CD4-positive, alpha-beta T cell treated with Interleukin-10 for 1 hour (primary cell): ENCODE results near the gene KHDRBS1.
"Not testable (repeated sequence)": the region's sequence is repeated elsewhere in the genome, so short reads cannot be mapped to it uniquely, and the experiment has no call there.

ENCODE experiments used
- DNase-seq: peaks from one replicate; pipeline ENCODE4 v3.0.0-alpha.2; 2020

Gene KHDRBS1

DNA sequence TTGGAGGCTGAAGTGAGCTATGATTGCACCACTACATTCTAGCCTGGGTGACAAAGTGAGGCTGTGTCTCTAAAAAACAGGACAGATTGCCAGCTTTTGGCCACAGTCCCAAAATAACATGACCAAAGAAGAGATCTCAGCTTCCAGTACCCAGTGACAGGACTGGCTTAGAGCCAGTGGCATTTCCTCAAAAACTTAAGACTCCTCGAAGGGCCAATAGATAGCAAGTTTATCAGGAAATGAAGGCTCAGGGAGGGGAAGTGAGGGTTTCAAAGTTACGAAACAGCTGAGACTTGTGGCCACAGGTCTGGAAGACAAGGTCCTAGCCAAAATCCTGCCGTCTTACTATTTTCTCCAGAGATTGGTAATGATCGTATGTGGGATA is 52.8 kb downstream of the KHDRBS1 start:
- peak; percentile 42 for DNase-seq

DNA sequence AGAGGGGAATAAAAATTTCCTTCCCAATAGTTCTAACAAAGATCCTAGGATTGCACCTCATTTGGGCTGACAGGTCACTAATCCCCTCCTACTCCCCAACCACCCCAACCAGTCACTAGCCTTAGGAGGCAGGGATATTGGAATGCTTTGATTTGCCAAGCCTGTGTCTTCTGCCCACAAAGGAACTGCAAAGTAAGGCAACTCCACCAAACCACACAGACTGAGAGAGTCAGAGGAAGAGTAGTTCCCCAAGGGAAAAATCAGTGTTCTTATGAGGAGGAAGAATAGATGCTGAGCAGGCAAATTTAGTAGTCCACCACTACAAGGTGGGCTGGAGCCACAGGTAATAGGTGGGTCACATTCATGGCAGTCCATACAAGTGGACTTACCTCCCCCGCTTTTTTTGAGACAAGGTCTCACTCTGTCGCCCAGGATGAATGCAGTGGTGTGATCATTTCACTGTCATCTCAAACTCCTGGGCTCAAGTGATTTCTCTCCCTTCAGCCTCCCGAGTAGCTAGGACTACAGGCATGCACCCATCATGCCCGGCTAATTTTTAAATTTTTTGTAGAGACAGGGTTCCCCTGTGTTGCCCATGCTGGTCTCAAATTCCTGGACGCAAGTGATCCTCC is 55.4 kb downstream of the KHDRBS1 start:
- DNase-seq: no peak

DNA sequence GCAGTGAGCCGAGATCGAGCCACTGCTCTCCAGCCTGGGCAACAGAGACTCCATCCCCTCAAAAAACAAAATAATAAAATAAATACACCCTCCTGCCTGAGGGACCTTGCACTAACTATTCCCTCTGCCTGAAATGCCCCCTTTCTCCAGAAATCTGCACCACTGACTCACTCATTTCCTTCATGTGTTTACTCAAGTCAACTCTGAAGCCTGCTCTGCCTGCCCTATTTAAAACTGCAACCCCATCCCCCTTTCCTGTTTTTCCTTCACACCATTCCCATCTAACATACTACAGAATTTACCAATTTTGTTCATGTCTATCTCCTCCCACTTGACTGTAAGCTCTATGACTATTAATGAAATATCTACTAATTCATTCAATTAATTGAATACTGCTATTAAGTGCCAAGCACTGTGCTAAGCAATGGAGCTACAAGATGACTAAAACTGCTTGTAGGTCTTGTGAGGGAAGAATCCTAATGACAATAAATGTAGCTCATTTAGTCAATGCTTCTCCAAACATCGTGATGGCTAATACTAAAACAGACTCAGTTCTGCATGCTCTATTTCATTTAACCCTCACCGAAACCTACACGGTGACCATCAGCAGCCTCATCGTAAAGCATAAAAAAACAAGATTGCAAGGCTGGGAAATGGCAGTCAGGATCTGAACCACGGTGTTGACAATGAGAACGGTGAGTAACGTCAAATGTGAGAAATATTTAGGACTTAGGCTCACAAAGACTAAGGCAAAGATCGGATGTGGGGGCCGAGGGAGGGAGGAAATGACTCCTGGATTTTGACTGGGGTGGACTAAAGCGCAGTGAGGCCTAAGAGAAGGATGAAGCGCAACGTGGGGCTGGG is 58.3 kb downstream of the KHDRBS1 start:
- DNase-seq: no peak

DNA sequence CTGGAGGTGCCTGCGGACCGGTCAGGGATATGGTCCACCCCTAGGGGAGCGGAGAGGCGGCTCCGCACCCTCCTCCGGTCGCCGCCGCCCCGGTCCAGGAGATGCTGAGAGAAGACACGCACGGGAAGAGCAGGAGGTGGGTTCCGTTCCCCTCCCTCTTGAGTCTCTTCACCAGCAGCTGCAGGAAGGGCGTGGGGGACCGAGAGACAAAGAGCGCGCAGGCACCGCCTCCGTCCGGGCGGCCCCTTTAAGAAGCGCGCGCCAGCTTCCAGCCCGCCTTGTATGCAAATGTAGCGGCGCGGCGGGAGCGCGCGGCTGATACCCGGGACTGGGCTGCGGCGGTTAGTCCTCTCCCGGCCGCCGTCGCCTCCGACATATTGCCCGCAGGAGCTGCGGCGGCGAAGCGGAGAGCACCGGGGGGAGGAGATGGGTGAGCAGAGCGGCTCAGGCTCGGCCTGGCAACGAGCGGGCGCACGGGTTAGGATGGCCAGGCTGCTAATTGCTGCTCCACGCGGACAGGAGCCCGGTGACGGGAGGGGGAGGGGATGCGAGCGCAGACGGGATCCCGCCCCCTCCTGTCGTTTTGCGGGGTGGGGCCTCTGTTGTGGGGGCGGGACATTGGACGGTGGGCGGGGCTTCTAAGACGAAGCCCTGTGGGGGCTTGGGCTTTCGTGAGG is 59.1 kb downstream of the KHDRBS1 start, which contains the start of gene TMEM39B:
Gene TMEM39B, plus strand, starts transcription at position 318 of the 677 bp plus-strand sequence. Its CDS starts 109 bp downstream, at position 427.
- DNase-seq: peak; percentile 94

DNA sequence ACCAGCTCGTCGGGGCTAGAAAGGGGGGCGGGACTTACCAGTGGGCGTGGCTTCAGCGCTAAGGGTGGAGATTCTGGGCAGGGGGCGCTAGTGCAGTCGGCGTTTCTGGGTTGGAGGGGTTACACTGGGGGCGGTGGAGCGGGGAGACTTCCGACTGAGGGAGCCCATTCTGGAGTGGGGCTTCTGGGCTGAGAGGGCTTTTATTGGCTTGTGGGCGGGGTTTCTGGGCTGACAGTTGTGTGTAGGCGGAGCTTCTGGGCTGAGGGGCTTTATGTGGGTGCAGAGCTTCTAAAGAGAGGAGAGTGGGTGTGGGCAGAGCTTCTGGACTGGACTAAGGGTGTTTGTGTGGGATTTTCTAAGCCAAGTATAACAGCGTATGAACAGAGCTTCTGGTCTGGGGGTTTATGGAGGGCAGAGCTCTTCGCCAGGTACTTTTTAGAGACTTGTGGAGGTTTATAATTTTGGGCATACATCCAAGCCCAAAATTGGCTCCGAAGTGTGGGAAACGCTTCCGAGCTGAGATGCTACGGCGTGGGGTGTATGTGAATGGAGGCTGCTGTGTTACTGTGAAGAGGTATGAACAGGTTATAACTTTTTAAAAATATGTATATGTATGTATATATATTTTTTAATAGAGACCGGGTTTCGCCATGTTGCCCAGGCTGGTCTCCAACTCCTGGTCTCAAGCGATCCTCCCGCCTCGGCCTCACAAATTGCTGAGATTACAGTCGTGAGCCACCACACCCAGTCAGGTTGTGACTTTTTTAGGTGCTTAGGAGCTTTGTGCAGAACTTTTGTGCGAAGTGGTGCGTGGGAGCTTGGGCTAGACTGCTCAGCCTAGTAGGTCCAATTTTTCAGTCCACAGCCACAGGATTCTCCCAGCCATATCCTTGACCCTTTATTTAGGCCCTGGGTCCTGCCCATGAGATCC is 59.9 kb downstream of the KHDRBS1 start:
- DNase-seq: no peak

DNA sequence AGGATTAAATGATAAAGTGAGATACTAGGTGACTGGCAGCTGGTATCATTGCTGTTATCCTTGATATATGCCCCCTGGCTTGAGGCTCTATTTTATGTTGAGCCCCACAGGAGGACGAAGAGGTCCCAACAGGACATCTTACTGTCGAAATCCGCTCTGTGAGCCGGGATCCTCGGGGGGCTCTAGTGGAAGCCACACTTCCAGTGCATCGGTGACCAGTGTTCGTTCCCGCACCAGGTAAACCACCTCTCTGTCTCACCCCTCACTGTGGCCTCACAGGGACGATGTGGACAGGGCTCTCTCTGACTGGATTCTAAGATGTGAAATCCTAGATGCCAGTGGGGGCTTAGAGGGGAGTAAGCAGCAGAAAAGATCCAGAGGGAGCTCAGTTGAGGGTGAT is 61.2 kb downstream of the KHDRBS1 start:
- no peak for DNase-seq

DNA sequence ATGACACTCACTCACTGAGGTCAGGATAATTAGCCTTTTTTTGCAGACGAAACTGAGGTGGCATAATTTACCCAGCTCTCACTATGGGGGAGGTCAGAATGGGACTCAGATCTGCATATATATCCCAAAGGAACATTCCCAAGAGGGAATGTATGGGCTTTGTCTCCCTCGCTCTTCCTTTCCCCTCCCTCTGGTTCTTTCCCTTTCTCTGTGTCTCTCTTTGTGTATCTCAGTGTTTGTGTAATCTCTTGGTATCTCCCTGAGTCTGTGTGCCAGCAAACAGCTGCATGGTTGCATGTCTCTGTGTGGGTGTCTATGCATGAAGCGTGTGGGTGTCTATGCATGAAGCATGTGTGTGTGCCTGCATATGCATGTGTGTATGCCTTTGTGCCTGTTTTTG is 63.8 kb downstream of the KHDRBS1 start:
- DNase-seq: no peak

DNA sequence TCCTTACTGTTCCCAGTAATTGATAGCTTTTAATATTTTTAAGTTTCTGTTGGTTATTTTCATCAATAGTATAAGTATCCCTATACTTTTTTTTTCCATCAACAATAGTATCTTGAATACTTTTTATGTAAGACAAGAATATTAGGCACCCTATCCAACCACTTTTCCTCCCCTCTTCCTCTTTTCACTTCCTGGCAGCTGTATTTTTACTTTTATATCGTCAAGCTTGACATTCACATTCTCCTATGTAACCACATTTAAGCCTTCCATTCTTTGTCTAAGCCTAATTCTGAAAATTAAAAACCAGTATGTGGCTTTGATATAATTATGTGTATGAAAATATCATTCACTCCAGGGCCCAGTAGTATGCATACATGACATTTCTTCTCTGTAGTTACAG is 68.4 kb downstream of the KHDRBS1 start:
- DNase-seq: no peak

DNA sequence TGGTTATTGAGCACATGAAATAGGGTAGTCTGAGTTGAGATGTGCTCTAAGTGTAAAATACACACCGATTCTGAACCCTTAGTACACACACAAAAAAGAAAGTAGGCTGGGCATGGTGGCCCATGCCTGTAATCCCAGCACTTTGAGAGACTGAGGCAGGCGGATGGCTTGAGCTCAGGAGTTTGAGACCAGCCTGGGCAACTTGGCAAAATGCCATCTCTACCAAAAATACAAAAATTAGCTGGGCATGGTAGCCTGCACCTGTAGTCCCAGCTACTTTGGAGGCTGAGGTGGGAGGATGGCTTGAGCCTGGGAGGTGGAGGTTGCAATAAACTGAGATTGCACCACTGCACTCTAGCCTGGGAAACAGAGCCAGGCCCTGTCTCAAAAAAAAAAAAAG is 72.7 kb downstream of the KHDRBS1 start:
- not testable (repeated sequence) for DNase-seq

DNA sequence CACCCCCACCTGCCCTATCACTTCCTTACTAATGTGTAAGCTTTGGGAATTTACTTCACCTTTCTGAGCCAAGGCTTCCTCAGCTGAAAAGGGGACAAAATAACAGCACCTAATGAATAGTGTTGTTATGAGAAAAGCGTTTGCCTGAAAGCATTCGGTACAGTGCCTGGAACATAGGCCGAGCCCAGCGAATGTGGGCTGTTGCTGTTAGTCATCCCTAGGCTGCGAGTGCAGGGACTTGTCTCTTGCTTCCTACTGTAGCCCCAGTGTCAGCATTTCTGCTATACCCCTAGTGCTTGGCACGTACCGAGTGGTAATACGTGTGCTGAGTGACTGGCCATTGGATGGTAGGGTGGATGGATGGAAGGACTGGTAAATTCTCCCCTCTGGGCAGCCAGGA is 77.5 kb downstream of the KHDRBS1 start:
- DNase-seq: no peak

DNA sequence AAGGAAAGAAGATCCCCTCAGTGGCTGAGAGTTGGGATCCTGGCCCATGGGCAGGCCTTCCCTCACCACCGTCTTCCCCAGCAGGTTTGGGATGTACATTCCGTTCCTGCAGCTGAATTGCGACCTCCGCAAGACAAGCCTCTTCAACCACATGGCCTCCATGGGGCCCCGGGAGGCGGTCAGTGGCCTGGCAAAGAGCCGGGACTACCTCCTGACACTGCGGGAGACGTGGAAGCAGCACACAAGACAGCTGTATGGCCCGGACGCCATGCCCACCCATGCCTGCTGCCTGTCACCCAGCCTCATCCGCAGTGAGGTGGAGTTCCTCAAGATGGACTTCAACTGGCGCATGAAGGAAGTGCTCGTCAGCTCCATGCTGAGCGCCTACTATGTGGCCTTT is 77.9 kb downstream of the KHDRBS1 start:
- DNase-seq: no peak
